Body of pancreas (tissue), 4 donors: ENCODE measurements around the gene NSL1. TPM values are rescaled to one million over a fixed set of nuclear protein-coding genes. Genes with fewer than 3 reads are reported as not detected.

Source experiments
- ATAC-seq: fragments of 150-250 bp; one replicate; pipeline ENCODE4 v1.9.1; 2016
- DNase-seq, 4 donors: peaks; one replicate each; pipeline ENCODE4 v3.0.0-alpha.2; 2019
- H3K27ac ChIP-seq, 4 donors: fragments of 200-600 bp; sonication (generic); 1 replicate in 3 of 4; 2 replicates in 1 of 4; pipeline versions ENCODE4 v1.5.1 to v1.6.1; 2016 to 2019; ENCODE audit warnings: mild to moderate bottlenecking in 1 of 4, mixed read lengths in 1 of 4, moderate library complexity in 1 of 4
- H3K27me3 ChIP-seq, 2 donors: fragments of 200-600 bp; sonication (generic); one replicate each; pipeline ENCODE4 v1.6.0; 2016; ENCODE audit warnings: mild to moderate bottlenecking in 1 of 2
- H3K36me3 ChIP-seq, 2 donors: fragments of 200-600 bp; sonication (generic); replicated peaks in 1 of 2; 2 replicates each; pipeline ENCODE4 v1.5.1; 2016; ENCODE audit warnings: low read depth in 2 of 2; ENCODE audit not compliant: insufficient read depth in 1 of 2
- H3K4me1 ChIP-seq: fragments of 200-600 bp; sonication (generic); one replicate; pipeline ENCODE4 v1.6.0; 2016
- H3K4me3 ChIP-seq, 2 donors: fragments of 200-600 bp; sonication (generic); 1 replicate in 1 of 2; 2 replicates in 1 of 2; pipeline ENCODE4 v1.5.1; 2016 to 2019
- H3K9me3 ChIP-seq, 3 donors: fragments of 200-600 bp; sonication (generic); 1 replicate in 2 of 3; 2 replicates in 1 of 3; pipeline ENCODE4 v1.5.1; 2016
- CTCF ChIP-seq, 7 experiments: fragments of 450-650 bp in 4 of 7; fragments of 200-600 bp in 3 of 7; sonication (generic) in 3 of 7; IDR thresholded peaks; one replicate each; pipeline ENCODE4 v1.5.1; 2016 to 2019; ENCODE audit warnings: antibody characterized with exemption in 7 of 7
- POLR2A ChIP-seq, 3 donors: fragments of 450-650 bp; IDR thresholded peaks; one replicate each; pipeline ENCODE4 v1.6.1; 2016; ENCODE audit warnings: antibody characterized with exemption in 3 of 3, mild to moderate bottlenecking in 2 of 3
- WGBS, 2 donors: methylation state at CpG; one replicate each; pipeline ENCODE4 v1.1.5; 2017; 5-methylcytosine and 5-hydroxymethylcytosine counted together
- intact Hi-C: fragments of 100-400 bp; cut with DNase I; formaldehyde crosslinking; loops from one replicate; pipeline ENCODE4 v1.15.1; 2023
- total RNA-seq, 2 donors: library from RNA; depleted of rRNA; stranded (reverse); fragments of >200 nt; gene quantifications; one replicate each; pipeline ENCODE4 v1.1.0, GENCODE V29; 2016

Gene NSL1
- total RNA-seq, 2 donors from 2014 or later, result 13.8 to 35.8 TPM

GRCh38 chr1:212689758-212690529 lies 101.6 kb downstream of the NSL1 start:
- H3K4me3 ChIP-seq, result no peak overlapping the region
- TF ChIP-seq POLR2A (IDR thresholded peaks at IDR 0.05), result no peak
- no peak for TF ChIP-seq CTCF (IDR thresholded peaks at IDR 0.05)
- H3K9me3 ChIP-seq, result no peaks in the 10 kb centered on the region
- no peak for ATAC-seq
- no peaks in the 10 kb centered on the region for H3K4me1 ChIP-seq
- intact Hi-C loops, result no loop called here
- 70 to 76% methylated on average over 12 of the region's 12 CpGs for WGBS, 2 donors
- H3K27me3 ChIP-seq, result peaks cover 0 to 2% of the 10 kb centered on the region in 2 donors
- no peak for DNase-seq
- H3K27ac ChIP-seq, result no peak overlapping the region
- no peaks in the 10 kb centered on the region for H3K36me3 ChIP-seq

DNA sequence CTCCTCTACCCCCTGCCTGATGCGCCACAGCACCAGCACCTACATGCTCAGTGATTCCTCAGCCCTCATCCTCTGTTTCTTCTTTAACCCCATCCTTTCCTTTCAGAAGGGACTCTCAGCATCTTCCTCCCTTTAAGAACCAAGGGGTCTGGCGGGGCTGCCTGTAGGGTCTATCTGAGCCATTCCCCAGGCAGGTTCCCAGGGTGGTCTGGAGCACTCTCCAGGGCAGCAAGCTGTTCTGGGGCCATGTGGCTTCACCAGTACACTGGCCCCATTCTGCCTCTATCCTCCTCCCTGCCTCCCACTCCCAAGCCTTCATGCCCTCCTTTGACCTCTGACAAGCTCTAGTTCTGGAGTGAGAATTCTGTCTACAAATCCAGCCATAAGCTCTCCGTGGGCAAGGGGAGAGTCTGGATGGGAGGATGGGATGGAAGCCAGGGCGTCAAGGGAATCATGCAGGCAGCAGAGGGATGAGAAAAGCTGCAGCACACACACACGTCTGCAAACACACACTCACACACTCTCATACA lies 102.3 kb downstream of the NSL1 start:
- intact Hi-C loops, result no loop called here
- no peak for DNase-seq
- no peaks in the 10 kb centered on the region for H3K27me3 ChIP-seq
- no peaks in the 10 kb centered on the region for H3K36me3 ChIP-seq
- no peak overlapping the region for H3K27ac ChIP-seq
- TF ChIP-seq CTCF (IDR thresholded peaks at IDR 0.05) (no peak), POLR2A (IDR thresholded peaks at IDR 0.05) (no peak)
- no peaks in the 10 kb centered on the region for H3K9me3 ChIP-seq
- WGBS, 2 donors, result 62 to 65% methylated on average over 5 of the region's 5 CpGs
- H3K4me3 ChIP-seq, result no peak overlapping the region
- no peak for ATAC-seq
- no peaks in the 10 kb centered on the region for H3K4me1 ChIP-seq

DNA sequence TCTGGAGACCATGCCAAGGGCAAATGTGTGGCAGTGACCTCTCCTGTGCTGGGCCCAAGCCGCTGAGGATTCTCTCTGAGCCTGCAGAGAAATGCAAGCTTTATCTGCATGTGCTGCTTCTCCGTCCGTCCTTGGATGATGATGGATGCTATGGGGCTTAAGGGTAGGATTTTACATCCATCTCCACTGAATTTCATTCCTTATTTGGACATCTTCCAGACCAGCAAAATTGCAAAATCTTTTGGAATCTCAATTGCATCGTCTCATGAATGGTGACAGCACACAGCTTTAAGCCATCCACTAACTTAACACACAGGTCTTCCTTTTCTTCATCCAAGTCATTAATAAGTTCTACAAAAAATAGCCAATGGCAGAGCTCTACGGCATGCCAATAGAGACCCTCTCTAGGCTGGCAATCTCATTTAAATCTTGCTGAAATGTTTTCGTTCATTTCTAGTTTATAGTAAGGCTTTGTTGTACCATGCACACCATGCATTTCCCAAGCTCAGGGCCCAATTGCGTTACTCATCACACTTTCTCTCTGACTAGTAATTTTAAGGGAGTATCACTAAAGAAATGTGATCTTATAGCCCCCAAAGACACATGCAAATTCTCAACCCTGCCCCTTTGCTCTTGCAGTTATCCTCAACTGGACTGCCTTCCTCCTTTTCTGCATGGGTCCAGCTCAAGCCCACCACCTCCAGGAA lies 103.1 kb downstream of the NSL1 start:
- H3K36me3 ChIP-seq, result no peaks in the 10 kb centered on the region
- 66 to 72% methylated on average over 7 of the region's 7 CpGs for WGBS, 2 donors
- H3K27ac ChIP-seq, result no peak overlapping the region
- H3K4me3 ChIP-seq, result no peak overlapping the region
- intact Hi-C loops, result no loop called here
- H3K4me1 ChIP-seq, result no peaks in the 10 kb centered on the region
- no peaks in the 10 kb centered on the region for H3K9me3 ChIP-seq
- ATAC-seq, result no peak
- DNase-seq, result no peak
- TF ChIP-seq CTCF (IDR thresholded peaks at IDR 0.05) (no peak), POLR2A (IDR thresholded peaks at IDR 0.05) (no peak)
- H3K27me3 ChIP-seq, result no peaks in the 10 kb centered on the region

- no peak for DNase-seq
- Histone ChIP-seq H3K27ac (no peak overlapping the region), H3K4me1 (no peaks in the 10 kb centered on the region), H3K9me3 (no peaks in the 10 kb centered on the region), H3K36me3 (no peaks in the 10 kb centered on the region), H3K27me3 (no peaks in the 10 kb centered on the region), H3K4me3 (no peak overlapping the region)
- intact Hi-C loops, result no loop called here
- 77 to 90% methylated on average over 2 of the region's 2 CpGs for WGBS, 2 donors
- no peak for ATAC-seq
- TF ChIP-seq POLR2A (IDR thresholded peaks at IDR 0.05) (no peak), CTCF (IDR thresholded peaks at IDR 0.05) (no peak)
These were observed 103.8 kb downstream of the NSL1 start for GRCh38 chr1:212687811-212688210.
